IMR-90 (cell line): ENCODE results near the gene RNU6-9. TPM values are rescaled to one million over a fixed set of nuclear protein-coding genes. Genes with fewer than 3 reads are reported as not detected.

ENCODE experiments used
- ATAC-seq: fragments of 200-7000 bp; cut with Tn5 transposase; 2 replicates; pipeline ENCODE4 v1.9.1; 2020; ENCODE audit warnings: low read depth, mild to moderate bottlenecking, moderate library complexity
- BruUV-seq: library from RNA; stranded (reverse); fragments of 400-500 nt; replicated peaks from 2 replicates; lab custom pipeline; 2021; lab: Mats Ljungman, UMichigan
- CTCF ChIA-PET: fragments of 300-600 bp; formaldehyde crosslinking; extraction: SDS; loops from one replicate; lab custom pipeline; 2021; ENCODE audit warnings: antibody characterized with exemption; lab: Yijun Ruan, JAX
- POLR2A ChIA-PET: fragments of 300-600 bp; sonication (Branson Sonifier 250); formaldehyde crosslinking; loops from one replicate; lab custom pipeline; 2022; ENCODE audit warnings: antibody characterized with exemption; ENCODE audit not compliant: unreplicated experiment; lab: Charles Lee
- DNase-seq: peaks from one replicate; pipeline ENCODE4 v3.0.0; 2013
- H2AFZ ChIP-seq: replicated peaks from 2 replicates; pipeline ENCODE3; 2013; ENCODE audit warnings: low read length, mild to moderate bottlenecking; ENCODE audit not compliant: poor library complexity
- H2AK5ac ChIP-seq: 2 replicates; pipeline ENCODE4 v1.6.1; 2013; ENCODE audit warnings: low read depth, low read length, inconsistent platforms
- H2AK9ac ChIP-seq: replicated peaks from 2 replicates; pipeline ENCODE3; 2013; ENCODE audit warnings: mild to moderate bottlenecking, low read depth, low read length, moderate library complexity; ENCODE audit not compliant: poor library complexity
- H2BK120ac ChIP-seq: 2 replicates; pipeline ENCODE4 v1.6.1; 2013; ENCODE audit warnings: low read depth, low read length, inconsistent platforms
- H2BK15ac ChIP-seq: 3 replicates; pipeline ENCODE4 v1.6.1; 2013; ENCODE audit warnings: low read depth, low read length, inconsistent platforms
- H2BK20ac ChIP-seq: 2 replicates; pipeline ENCODE4 v1.6.1; 2013; ENCODE audit warnings: low read depth, mild to moderate bottlenecking, inconsistent platforms, low read length, moderate library complexity
- H2BK5ac ChIP-seq: 2 replicates; pipeline ENCODE4 v1.6.1; 2013; ENCODE audit warnings: mild to moderate bottlenecking, low read depth, low read length, inconsistent platforms; ENCODE audit not compliant: poor library complexity, severe bottlenecking
- H3K14ac ChIP-seq: replicated peaks from 2 replicates; pipeline ENCODE4 v1.6.1; 2013; ENCODE audit warnings: low read depth, low read length, inconsistent platforms
- H3K18ac ChIP-seq: 2 replicates; pipeline ENCODE4 v1.6.1; 2013; ENCODE audit warnings: low read depth, low read length, control low read depth
- H3K23ac ChIP-seq: 2 replicates; pipeline ENCODE4 v1.6.1; 2013; ENCODE audit warnings: low read depth, low read length, inconsistent platforms
- H3K27ac ChIP-seq: 2 replicates; pipeline ENCODE4 v1.5.1; 2013; ENCODE audit warnings: mild to moderate bottlenecking, control low read depth, low read length; ENCODE audit not compliant: insufficient read depth
- H3K27me3 ChIP-seq: 2 replicates; pipeline ENCODE4 v1.6.1; 2013; ENCODE audit warnings: low read length; ENCODE audit not compliant: control insufficient read depth, insufficient read depth
- H3K36me3 ChIP-seq: 2 replicates; pipeline ENCODE4 v1.6.1; 2013; ENCODE audit warnings: low read length, mixed read lengths; ENCODE audit not compliant: control insufficient read depth, insufficient read depth
- H3K4ac ChIP-seq: 2 replicates; pipeline ENCODE4 v1.6.1; 2013; ENCODE audit warnings: low read depth, low read length, inconsistent platforms
- H3K4me1 ChIP-seq: 2 replicates; pipeline ENCODE4 v1.6.1; 2013; ENCODE audit warnings: low read length, mixed read lengths; ENCODE audit not compliant: control insufficient read depth, insufficient read depth
- H3K4me2 ChIP-seq: 2 replicates; pipeline ENCODE4 v1.6.1; 2013; ENCODE audit warnings: low read depth, mild to moderate bottlenecking, control low read depth, low read length, moderate library complexity
- H3K4me3 ChIP-seq: 2 replicates; pipeline ENCODE4 v1.5.1; 2013; ENCODE audit warnings: low read depth, mild to moderate bottlenecking, control low read depth, low read length, moderate library complexity; ENCODE audit not compliant: insufficient read depth
- H3K56ac ChIP-seq: 2 replicates; pipeline ENCODE4 v1.6.1; 2013; ENCODE audit warnings: low read length, inconsistent platforms; ENCODE audit not compliant: insufficient read depth; ENCODE audit errors: extremely low read depth
- H3K79me1 ChIP-seq, 2 experiments: 2 replicates each; pipeline ENCODE4 v1.6.1; 2013; ENCODE audit warnings: low read length in 2 of 2, inconsistent platforms in 1 of 2, low read depth in 1 of 2
- H3K9ac ChIP-seq: 2 replicates; pipeline ENCODE4 v1.6.1; 2013; ENCODE audit warnings: low read depth, low read length, control low read depth
- H3K9me1 ChIP-seq: 2 replicates; pipeline ENCODE4 v1.6.1; 2013; ENCODE audit warnings: low read length, inconsistent platforms; ENCODE audit not compliant: insufficient read depth
- H3K9me3 ChIP-seq: 2 replicates; pipeline ENCODE4 v1.6.1; 2013; ENCODE audit warnings: low read length; ENCODE audit not compliant: control insufficient read depth, insufficient read depth
- H4K20me1 ChIP-seq: 2 replicates; pipeline ENCODE4 v1.6.1; 2013; ENCODE audit warnings: low read length, inconsistent platforms; ENCODE audit not compliant: insufficient read depth
- H4K5ac ChIP-seq: 2 replicates; pipeline ENCODE4 v1.6.1; 2013; ENCODE audit warnings: mild to moderate bottlenecking, low read depth, low read length, control low read depth
- H4K8ac ChIP-seq, 2 experiments: 2 replicates each; pipeline ENCODE4 v1.6.1; 2013; ENCODE audit warnings: low read depth in 2 of 2, low read length in 2 of 2, control low read depth in 1 of 2, inconsistent platforms in 1 of 2
- H4K91ac ChIP-seq: 2 replicates; pipeline ENCODE4 v1.6.1; 2013; ENCODE audit warnings: low read depth, low read length, inconsistent platforms; ENCODE audit not compliant: insufficient read depth
- CHD1 ChIP-seq: IDR thresholded peaks from 2 replicates; pipeline ENCODE4 v1.6.1; 2012; ENCODE audit warnings: low read depth, low read length, improper control_type of control experiment
- CTCF ChIP-seq: conservative IDR thresholded peaks from 2 replicates; pipeline ENCODE4 v1.5.1; 2012; ENCODE audit warnings: mild to moderate bottlenecking, low read depth, low read length, improper control_type of control experiment
- ELK1 ChIP-seq: fragments of 150-350 bp; IDR thresholded peaks from 2 replicates; pipeline ENCODE4 v1.6.1; 2016; ENCODE audit warnings: low read depth, mild to moderate bottlenecking, low read length, moderate library complexity, borderline replicate concordance
- MAZ ChIP-seq: IDR thresholded peaks from 2 replicates; pipeline ENCODE4 v1.6.1; 2012; ENCODE audit warnings: low read depth, mild to moderate bottlenecking, low read length, improper control_type of control experiment, moderate library complexity, borderline replicate concordance
- MXI1 ChIP-seq: IDR thresholded peaks from 2 replicates; pipeline ENCODE4 v1.6.1; 2012; ENCODE audit warnings: low read depth, mild to moderate bottlenecking, low read length, moderate library complexity, borderline replicate concordance
- POLR2A ChIP-seq: IDR thresholded peaks from 2 replicates; pipeline ENCODE4 v1.6.1; 2012; ENCODE audit warnings: mild to moderate bottlenecking, low read depth, low read length
- SMC3 ChIP-seq: fragments of 150-350 bp; IDR thresholded peaks from 2 replicates; pipeline ENCODE4 v1.6.1; 2016; ENCODE audit warnings: low read depth, mild to moderate bottlenecking, antibody characterized with exemption, low read length, moderate library complexity
- WGBS, 2 experiments: methylation state at CpG; one replicate each; pipeline versions ENCODE4 v1.1.5 to v1.1.7; 2013; ENCODE audit warnings: missing lambda C conversion rate in 2 of 2; ENCODE audit not compliant: insufficient read length in 1 of 2; ENCODE audit errors: extremely low coverage in 2 of 2; 5-methylcytosine and 5-hydroxymethylcytosine counted together
- dilution Hi-C: fragments of 300-500 bp; cut with HindIII; formaldehyde crosslinking; loops from one replicate; pipeline ENCODE4 v1.14.3; 2018; ENCODE audit warnings: low sequenced_read_pairs; ENCODE audit not compliant: unreplicated experiment
- in situ Hi-C: fragments of 300-500 bp; cut with MboI; formaldehyde crosslinking; loops from 3 replicates; pipeline ENCODE4 v1.14.3; 2019; ENCODE audit warnings: low sequenced_read_pairs, inconsistent platforms, mixed read lengths
- intact Hi-C: fragments of 100-400 bp; cut with micrococcal nuclease; formaldehyde crosslinking; loops from 2 replicates; pipeline ENCODE4 v1.10.0; 2022
- polyA plus RNA-seq, 3 experiments: library from polyadenylated mRNA; depleted of rRNA; stranded (reverse); fragments of >200 nt; gene quantifications; 2 replicates each; pipeline ENCODE4 v1.2.3, GENCODE V29; 2012; ENCODE audit warnings: low replicate concordance in 1 of 3
- total RNA-seq: library from RNA; depleted of rRNA; stranded (reverse); fragments of >200 nt; gene quantifications from 2 replicates; pipeline ENCODE4 v1.2.3, GENCODE V29; 2012

The RNU6-9 gene
- total and polyA plus RNA-seq, 2 of the 4 experiments (the other 2 are of a cell fraction), result not detected

- Histone ChIP-seq H2BK15ac (no peak overlapping the region), H2BK5ac (no peak overlapping the region), H3K9me3 (no peaks in the 10 kb centered on the region), H3K4me2 (no peak overlapping the region), H4K5ac (no peak overlapping the region), H3K27ac (no peak overlapping the region), H3K23ac (no peak overlapping the region), H4K8ac (no peak overlapping the region), H3K79me1 (peaks cover 16 to 75% of the 10 kb centered on the region in 2 experiments), H3K18ac (no peak overlapping the region), H2AK5ac (no peak overlapping the region), H3K14ac (no peak overlapping the region), H3K27me3 (no peaks in the 10 kb centered on the region), H2BK20ac (no peak overlapping the region), H4K20me1 (peaks cover 73% of the 10 kb centered on the region), H3K56ac (no peak overlapping the region), H3K9ac (no peak overlapping the region), H3K4me1 (peaks cover 8% of the 10 kb centered on the region; the same call in 1 of the 2 replicates), H2AK9ac (no peak overlapping the region), H2BK120ac (no peak overlapping the region), H2AFZ (no peak overlapping the region), H4K91ac (no peak overlapping the region), H3K4ac (no peak overlapping the region), H3K4me3 (no peak overlapping the region), H3K9me1 (no peaks in the 10 kb centered on the region), H3K36me3 (peaks cover 5% of the 10 kb centered on the region; the same call in 1 of the 2 replicates)
- POLR2A ChIA-PET, result no interaction called here
- intact Hi-C loops (no loop called here), in situ Hi-C loops (no loop called here), dilution Hi-C loops (no loop called here)
- CTCF ChIA-PET, result no interaction called here
- no TSS peak for BruUV-seq
- ATAC-seq (no peak), DNase-seq (no peak)
- 100% methylated on average over 3 of the region's 14 CpGs; no CpG with 5 or more reads in 1 of the 2 experiments for WGBS, 2 experiments
- no peak for TF ChIP-seq ELK1
- no peak for TF ChIP-seq CTCF
- no peak for TF ChIP-seq POLR2A
- no peak for TF ChIP-seq CHD1
- no peak for TF ChIP-seq MXI1
- no peak for TF ChIP-seq MAZ
- no peak for TF ChIP-seq SMC3
These were observed 14.0 kb downstream of the RNU6-9 start for GRCh38 chr19:907183-907853.
